GM12873 (cell line): ENCODE results near the gene LGR4.

ENCODE experiments used
- CTCF ChIP-seq: IDR thresholded peaks from 2 replicates; pipeline ENCODE4 v1.5.1; 2012; ENCODE audit warnings: low read depth, mild to moderate bottlenecking, moderate library complexity, low read length, control low read depth; ENCODE audit not compliant: insufficient read depth; ENCODE audit errors: missing control alignments

LGR4 gene

GRCh38 chr11:27410272-27410671 lies 62.3 kb downstream of the LGR4 start:
- no peak for TF ChIP-seq CTCF

GRCh38 chr11:27409742-27410141 lies 62.8 kb downstream of the LGR4 start:
- TF ChIP-seq CTCF = no peak

DNA sequence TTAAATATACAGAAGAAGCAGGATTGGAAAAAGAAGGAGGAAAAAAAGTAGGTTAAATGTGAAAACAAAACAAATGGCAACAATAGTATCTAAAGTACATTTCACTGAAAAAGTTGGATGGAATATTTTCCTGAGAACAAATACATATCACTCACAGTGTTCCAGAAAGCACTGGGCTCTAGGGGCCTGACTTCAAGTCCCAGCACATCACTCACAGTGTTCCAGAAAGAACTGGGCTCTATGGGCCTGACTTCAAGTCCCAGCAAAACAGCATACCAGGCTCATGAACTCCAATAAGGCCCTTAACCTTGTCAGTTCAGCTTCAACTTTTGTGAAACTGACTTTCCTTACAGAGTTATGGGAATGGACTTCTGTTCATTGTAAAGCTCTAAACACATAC lies 63.5 kb downstream of the LGR4 start:
- TF ChIP-seq CTCF = no peak

DNA sequence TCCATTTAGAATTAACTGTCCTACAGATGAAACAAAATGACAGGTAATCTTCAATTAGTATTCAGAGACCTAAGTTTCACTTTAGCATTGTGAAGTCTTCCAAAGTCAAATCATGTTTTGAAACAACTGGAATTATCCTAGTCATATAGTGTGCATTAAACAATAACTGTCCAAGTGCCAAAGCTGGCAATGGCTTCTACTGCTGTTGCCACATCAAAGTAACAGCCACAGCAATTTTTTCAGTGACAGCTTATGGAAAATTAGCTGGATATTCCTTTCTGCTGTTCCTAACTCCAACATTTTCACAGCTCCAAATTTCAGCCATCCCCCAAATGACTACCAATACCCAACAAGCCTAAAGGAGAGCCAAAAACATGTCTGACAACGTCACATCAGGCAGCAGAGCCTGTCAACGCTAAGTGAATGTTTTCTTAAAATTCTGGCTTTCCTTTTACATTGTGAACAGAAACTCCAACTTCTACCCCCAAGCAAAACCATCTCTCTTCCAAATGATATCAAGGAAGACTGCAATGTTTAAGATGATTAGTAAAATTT lies 64.3 kb downstream of the LGR4 start:
- TF ChIP-seq CTCF = no peak

DNA sequence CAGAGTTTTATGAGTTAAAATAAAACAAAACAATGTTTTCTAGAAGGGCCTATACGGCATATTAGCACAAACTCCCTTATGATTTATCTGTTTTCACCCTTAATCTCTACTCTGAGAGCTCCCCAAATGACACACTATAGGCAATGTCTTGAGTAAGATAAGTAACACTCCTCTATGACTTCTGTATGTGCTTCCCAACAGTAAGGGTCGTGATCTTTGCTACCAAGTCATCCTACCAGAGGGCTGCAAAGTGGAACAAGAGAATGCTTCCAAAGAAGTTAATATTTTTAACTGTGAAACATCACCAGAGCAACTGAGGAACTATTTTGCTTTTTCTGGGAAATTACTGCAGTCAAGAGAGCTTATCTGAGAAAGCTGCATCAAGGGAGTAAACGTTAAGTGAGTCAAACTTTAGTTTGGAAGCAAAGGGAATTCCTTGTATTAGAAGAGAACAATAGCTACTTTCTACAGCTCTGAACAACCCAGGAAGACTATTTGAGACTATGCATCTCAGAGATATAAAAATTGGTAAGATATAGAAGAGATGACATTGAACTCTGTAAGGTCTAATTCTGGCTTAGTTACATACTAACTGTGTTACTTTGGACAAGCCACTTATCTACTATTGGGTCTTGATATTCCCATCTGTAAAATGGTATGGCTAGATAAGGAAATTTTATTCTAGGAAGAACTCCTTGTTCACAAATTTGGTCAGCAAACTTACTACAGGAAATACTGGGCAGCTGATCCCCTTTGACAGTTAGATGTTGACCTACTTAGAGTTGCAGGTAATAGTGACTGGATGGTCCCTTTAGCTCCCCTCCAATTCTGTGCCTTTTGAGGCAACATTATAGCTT lies 65.9 kb downstream of the LGR4 start:
- TF ChIP-seq CTCF = no peak

DNA sequence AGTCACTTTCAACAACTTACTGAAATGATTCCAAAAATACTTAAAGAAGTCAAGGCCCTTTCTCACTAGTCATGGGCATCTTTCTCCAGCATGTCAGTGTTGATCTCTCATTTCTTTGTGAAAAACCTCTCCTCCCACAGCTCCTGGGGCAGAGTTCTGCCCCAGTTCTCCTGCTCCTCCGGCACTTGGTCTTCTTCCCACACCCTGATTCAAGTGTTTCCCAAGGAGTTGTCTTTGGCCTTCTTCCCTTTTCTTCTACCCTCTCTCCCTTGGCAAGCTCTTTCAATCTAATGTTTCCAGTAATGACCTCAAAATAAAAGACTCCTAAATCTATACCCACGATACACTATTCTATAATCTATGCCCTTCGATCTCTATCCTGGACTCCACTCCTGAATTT lies 67.5 kb downstream of the LGR4 start:
- no peak for TF ChIP-seq CTCF

DNA sequence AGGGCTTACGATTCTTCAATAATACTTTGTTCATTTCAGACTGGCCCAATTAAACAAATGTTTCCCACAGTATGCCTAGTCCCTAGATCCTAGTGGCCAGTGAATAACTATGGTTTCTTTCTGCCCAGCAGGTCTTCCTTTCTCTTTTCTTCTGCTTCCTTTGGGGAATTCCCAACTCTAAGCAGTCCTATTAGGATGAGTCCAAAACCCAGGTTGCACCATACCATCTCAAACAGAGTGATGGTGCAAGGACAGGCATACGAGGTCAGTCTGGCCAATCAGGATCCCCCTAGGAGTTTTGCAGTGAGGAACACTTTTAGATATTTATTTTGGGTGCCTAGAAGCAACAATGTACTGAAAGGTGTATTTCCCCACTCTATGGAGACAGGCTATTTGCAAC lies 68.2 kb downstream of the LGR4 start:
- TF ChIP-seq CTCF = no peak
